Astrocyte of the hippocampus (primary cell): ENCODE results near the gene LIPC.

Source experiments
- DNase-seq: peaks from one replicate; pipeline ENCODE4 v3.0.0; 2011; ENCODE audit warnings: low read depth, low spot score

LIPC gene

GRCh38 chr15:58475573-58476524 is 44.1 kb downstream of the LIPC start:
- peak; percentile 85 for DNase-seq

- no peak for DNase-seq
Measured at GRCh38 chr15:58476525-58477162, 44.9 kb downstream of the LIPC start.

- DNase-seq, result no peak
Measured at GRCh38 chr15:58477170-58477569, 45.4 kb downstream of the LIPC start.

GRCh38 chr15:58478035-58478434 is 46.2 kb downstream of the LIPC start:
- no peak for DNase-seq

GRCh38 chr15:58478579-58478978 is 46.8 kb downstream of the LIPC start:
- no peak for DNase-seq

GRCh38 chr15:58479941-58480340 is 48.1 kb downstream of the LIPC start:
- DNase-seq, result no peak

- no peak for DNase-seq
Measured at GRCh38 chr15:58483376-58483775, 51.6 kb downstream of the LIPC start.

GRCh38 chr15:58484791-58485600 is 53.2 kb downstream of the LIPC start:
- no peak for DNase-seq

GRCh38 chr15:58486062-58486461 is 54.3 kb downstream of the LIPC start:
- DNase-seq, result no peak

GRCh38 chr15:58486564-58486963 is 54.8 kb downstream of the LIPC start:
- DNase-seq, result no peak

- DNase-seq, result peak; percentile 36
Measured at GRCh38 chr15:58487041-58487723, 55.4 kb downstream of the LIPC start.

GRCh38 chr15:58487724-58488120 is 55.9 kb downstream of the LIPC start:
- no peak for DNase-seq

GRCh38 chr15:58489289-58490085 is 57.7 kb downstream of the LIPC start:
- DNase-seq, result no peak

- no peak for DNase-seq
Measured at GRCh38 chr15:58490086-58490887, 58.5 kb downstream of the LIPC start.

GRCh38 chr15:58490888-58491473 is 59.2 kb downstream of the LIPC start:
- DNase-seq, result no peak

GRCh38 chr15:58491499-58492202 is 59.9 kb downstream of the LIPC start:
- no peak for DNase-seq

- DNase-seq, result no peak
Measured at GRCh38 chr15:58492661-58493397, 61.0 kb downstream of the LIPC start.

GRCh38 chr15:58494567-58494966 is 62.8 kb downstream of the LIPC start:
- no peak for DNase-seq
